M059J (cell line): ENCODE measurements around the gene TNFRSF17. TPM values are rescaled to one million over a fixed set of nuclear protein-coding genes. Genes with fewer than 3 reads are reported as not detected.
"Not testable (repeated sequence)": the region's sequence is repeated elsewhere in the genome, so short reads cannot be mapped to it uniquely, and the experiment has no call there.

Experiments used
- DNase-seq: peaks from one replicate; pipeline ENCODE4 v3.0.0-alpha.2; 2012; ENCODE audit warnings: low read depth
- total RNA-seq: library from RNA; depleted of rRNA; stranded (reverse); fragments of >200 nt; shearing (Covaris generic); gene quantifications from 2 replicates; pipeline ENCODE4 v1.2.3, GENCODE V29; 2014

TNFRSF17 gene
- total RNA-seq, 1 experiment from 2014 or later = 0.52 TPM

DNA sequence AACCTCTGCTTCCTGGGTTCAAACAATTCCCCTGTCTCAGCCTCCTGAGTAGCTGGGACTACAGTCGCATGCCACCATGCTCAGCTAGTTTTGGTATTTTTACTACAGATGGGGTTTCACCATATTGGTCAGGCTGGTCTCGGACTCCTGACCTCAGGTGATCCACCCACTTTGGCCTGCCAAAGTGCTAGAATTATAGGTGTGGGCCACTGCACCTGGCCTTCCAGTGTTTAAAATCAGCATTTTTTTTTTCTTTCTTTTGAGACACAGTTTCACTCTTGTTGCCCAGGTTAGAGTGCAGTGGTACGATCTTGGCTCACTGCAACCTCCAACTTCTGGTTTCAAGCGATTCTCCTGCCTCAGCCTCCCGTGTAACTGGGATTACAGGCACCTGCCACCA lies 5.3 kb downstream of the TNFRSF17 start:
- not testable (repeated sequence) for DNase-seq

DNA sequence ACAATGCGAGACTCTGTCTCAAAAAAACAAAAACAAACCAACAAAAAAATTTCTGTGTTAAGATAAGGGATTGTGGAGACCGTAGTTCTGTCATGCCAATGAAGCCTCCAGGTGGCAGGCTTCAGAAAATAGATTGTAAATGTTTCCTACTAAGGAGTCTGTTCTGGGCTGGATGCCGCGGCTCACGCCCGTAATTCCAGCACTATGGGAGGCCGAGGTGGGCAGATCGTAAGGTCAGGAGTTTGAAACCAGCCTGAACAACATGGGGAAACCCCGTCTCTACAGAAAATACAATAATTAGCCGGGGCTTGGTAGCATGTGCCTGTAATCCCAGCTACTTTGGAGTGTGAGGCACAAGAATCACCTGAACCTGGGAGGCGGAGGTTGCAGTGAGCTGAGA lies 7.1 kb downstream of the TNFRSF17 start:
- DNase-seq = peak; percentile 20

- no peak for DNase-seq
Observed at GRCh38 chr16:11973070-11973469, 8.1 kb downstream of the TNFRSF17 start.

DNA sequence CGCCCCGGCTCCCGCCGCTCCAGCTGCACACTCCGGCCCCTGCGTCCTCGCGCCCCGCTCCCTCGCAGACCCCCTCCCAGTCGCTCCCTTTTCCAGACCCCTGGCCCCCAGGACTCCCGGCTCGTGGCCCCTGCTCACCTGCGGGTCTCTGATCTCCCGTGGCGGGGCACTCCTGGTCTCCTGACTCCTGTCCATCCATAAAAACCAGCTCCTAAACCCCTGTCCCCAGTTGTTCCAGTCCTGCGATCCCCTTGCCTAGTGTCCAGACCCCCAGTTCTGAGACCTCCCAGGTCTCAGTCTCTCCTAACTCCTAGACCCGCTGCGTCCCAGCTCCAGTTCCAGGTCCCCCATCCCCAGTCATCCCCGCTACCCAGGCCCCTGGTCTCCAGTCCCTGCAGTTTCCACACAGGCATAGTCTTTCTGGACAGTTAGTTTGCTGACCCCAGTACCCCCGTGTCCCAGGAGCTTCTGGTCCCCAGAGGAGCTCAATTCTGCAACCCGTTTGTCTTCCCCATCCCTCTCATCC lies 11.9 kb downstream of the TNFRSF17 start:
- no peak for DNase-seq

- peak; percentile 80 for DNase-seq
Observed at GRCh38 chr16:11977376-11978041, 12.5 kb downstream of the TNFRSF17 start.

DNA sequence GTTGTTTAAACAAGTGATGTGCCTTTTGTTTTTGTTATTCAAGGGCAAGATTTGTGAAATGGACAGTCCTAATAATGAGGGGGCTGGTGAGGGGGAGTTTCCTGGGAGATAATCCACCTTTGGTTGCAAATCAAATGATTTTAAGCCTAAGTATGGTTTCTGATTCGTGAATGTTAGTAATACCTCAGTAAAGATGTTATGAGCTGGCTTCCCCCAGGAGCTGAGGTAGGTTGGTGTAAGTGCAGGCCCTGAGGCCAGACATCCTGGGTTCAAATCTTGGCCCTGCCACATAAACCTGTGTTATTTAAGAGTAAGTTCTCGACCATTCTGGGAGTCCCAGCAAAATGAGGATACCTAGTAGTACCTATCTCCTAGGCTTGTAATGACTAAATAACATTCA lies 13.1 kb downstream of the TNFRSF17 start:
- DNase-seq = no peak

DNA sequence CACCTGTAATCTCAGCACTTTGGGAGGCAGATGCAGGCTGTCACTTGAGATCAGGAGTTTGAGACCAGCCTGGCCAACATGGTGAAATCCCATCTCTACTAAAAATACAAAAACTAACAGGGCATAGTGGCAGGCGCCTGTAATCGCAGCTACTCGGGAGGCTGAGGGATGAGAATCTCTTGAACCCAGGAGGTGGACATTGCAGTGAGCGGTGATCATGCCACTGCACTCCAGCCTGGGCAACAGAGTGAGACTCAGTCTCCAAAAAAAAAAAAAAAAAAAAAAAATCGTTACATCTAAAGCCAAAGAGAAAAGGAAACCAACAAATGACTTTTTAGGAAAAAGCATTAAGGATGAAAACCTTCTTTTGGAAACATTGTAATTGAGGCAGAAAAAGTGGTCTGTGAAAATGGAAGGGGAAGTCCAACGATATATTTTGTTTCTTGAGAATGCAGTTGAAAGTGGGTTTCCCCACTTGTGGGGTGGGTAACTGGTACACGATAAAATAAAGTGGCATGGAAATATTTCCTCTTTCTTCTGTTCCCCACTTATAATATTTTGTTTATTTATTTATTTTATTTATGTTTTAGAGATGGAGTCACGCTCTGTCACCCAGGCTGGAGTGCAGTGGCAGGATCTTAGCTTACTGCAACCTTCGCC lies 14.1 kb downstream of the TNFRSF17 start:
- no peak for DNase-seq

- no peak for DNase-seq
Observed at GRCh38 chr16:11980136-11980844, 15.3 kb downstream of the TNFRSF17 start.

DNA sequence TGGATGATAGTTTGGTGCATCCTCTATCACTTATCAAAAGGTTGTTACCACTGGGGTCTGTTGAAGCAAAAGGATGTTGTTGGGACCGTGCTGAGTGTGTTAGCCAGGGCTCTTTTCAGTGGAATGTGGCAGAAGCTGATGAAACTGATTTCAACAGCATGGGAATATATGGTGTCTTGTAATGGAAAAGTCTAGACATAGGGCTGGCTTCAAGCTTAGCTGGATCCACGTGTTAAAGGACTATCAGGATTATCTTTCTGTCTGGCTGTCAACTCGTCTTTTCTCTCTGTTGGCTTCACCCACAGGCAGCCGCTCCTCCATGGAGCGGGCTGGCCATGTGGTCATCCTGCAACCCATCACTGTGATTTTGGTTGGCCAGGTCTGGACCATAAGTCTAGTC lies 20.2 kb downstream of the TNFRSF17 start:
- no peak for DNase-seq

GRCh38 chr16:11986521-11987057 lies 21.6 kb downstream of the TNFRSF17 start:
- no peak for DNase-seq

GRCh38 chr16:11988258-11988978 lies 23.4 kb downstream of the TNFRSF17 start:
- no peak for DNase-seq

DNA sequence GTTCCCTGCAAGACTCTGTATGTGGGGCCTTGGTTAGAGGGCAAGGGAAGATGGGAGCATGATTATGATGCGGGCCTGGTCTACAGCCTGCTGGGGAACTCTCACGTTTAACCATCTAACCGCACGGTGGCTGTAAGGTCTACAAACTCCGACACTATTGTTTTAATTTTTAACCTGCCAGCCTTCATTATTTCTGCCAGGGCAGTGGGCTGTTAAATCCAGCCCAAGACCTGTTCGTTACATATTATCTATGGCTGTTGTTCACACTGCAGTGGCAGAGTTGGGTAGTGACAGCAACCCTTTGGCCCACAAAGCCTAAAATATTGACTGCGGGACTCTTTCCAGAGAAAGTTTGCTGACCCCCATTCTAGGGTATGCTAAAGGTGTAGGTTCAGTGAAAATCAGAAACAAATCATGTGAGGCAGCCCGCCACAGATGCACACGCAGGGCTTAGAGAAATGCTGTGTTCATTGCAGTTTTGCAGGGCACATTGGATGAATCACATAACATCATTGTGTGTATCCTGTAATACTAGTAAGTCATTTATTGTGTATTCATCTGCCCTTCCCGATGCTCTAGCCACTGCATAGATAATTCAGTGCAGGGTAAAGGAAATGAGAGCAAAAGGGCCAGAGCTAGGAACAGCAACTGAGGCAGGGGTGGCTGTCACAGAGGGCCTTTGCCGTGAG lies 25.8 kb downstream of the TNFRSF17 start:
- no peak for DNase-seq

DNA sequence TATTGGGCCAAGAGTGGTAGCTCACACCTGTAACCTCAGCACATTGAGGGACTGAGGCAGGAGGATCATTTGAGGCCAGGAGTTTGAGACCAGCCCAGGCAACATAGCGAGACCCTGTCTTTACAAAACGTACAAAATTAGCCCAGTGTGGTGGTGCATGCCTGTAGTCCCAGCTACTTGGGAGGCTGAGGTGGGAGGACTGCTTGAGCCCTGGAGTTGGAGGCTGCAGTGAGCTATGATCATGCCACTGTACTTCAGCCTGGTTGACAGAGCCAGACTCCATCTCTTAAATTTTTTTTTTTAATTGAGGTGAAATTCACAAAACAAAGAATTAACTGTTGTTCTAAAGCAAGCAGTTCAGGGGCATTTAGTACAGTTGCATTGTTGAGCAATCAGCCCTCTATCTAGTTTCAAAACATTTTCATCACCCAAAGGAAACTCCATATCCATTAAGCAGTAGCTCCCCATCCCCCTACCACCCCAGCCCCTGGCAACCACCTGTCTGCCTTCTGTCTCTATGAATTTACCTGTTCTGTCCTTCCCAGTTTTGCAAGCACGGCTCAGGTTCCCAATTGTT lies 27.1 kb downstream of the TNFRSF17 start:
- no peak for DNase-seq

- DNase-seq = no peak
Observed at GRCh38 chr16:11992586-11993524, 27.8 kb downstream of the TNFRSF17 start.

DNA sequence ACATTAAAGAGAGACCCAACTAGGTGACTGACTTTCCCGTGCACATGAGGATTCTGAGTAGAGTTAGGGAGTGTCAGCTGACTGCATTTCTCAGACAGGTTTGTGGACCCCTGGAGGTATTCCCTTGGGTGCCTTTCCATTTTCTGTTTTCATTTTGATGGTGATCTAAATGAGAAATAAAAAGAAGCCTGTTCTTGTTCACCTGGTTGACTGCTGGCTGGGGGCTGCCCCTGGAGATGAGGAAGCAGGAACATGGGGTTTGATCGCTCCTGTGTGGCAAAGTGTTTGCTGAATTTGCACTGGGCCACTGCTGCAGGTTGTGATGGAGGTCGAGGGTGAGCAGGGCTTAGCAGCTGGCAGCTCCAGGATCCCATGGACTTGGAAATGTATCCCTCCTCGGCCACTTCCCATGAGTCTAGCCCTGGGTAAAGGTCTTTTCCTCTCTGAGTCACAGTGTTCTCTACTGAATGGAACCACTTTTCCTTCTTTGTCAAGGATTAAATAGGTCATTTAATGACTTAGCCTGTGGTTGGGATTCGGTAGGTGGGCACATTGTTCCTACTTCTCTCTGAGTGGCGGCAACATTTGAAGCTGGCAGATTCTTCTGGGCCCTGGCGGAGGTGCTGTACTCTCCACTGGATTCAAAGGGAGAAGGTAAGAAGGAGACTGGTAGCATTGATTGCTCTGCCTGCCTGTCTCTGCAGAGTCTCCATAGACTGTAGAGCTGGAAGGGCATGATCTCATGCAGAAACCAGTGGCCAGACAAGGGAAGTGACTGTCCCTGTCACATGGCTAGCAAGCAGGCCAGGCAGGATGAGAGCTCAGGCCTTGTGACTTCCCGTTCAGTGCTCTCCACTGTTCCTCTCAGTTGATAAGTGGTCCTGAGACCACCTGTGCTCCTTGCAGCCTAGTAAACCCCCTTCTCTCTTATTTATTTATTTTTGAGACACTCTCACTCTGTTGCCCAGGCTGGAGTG lies 29.4 kb downstream of the TNFRSF17 start:
- peak; percentile 42 for DNase-seq

DNA sequence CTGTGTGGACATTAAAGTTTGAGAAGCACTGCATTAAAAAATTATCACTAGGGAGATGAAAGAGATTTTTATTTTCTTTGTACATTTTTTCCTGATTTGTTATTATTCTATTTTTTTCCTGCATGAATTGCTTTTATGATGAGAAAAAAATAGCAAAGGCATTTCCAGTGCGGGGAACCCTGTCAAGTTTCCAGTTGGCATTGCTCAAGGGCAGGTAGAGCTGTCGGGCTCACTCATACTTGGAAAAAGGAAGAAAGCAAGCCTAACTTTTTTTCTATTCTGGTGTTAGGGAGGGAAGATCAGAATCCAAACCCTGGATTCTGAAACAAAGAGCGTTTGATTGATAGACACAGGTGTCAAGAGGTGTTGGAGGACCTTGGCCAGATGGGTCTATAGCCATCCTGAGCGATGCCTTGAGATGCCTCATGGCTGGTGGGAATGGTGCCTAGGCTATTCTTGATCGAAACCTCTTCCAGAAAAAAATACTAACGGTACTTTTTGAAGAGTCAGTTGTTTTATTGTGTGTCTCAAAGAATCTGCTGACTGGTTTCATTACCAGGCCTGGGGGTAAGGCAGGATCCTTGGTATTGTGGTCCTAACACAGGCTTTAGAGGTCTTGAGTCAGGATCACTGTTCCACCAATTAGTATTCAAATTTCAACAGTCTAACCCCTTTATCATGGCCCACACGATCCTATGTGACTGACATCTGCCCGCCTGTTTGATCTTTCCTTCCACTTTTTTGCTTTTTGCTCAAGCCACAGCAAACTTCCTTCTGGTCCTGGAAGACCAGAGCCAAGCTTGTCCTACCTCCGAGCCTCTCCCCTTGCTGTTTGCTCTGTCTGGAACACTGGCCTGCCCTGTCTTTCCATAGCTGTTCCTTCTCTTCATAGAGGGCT lies 31.7 kb downstream of the TNFRSF17 start:
- no peak for DNase-seq

GRCh38 chr16:12000032-12000431 lies 35.0 kb downstream of the TNFRSF17 start:
- no peak for DNase-seq
